H1 (cell line): ENCODE data around the gene SCN3B. TPM values are rescaled to one million over a fixed set of nuclear protein-coding genes. Genes with fewer than 3 reads are reported as not detected.
A peak's percentile ranks its signal among the peaks of the same experiment; 100 is the strongest.

Experiments
- CTCF ChIA-PET: fragments of 300-600 bp; sonication (Branson Sonifier 250); formaldehyde crosslinking; loops from one replicate; lab custom pipeline; 2021; ENCODE audit not compliant: partially characterized antibody; lab: Charles Lee
- POLR2A ChIA-PET: fragments of 300-600 bp; sonication (Branson Sonifier 250); formaldehyde crosslinking; loops from one replicate; lab custom pipeline; 2021; ENCODE audit warnings: inconsistent platforms; ENCODE audit not compliant: partially characterized antibody; lab: Charles Lee
- DNase-seq, 2 experiments: peaks; one replicate each; pipeline versions ENCODE4 v3.0.0 to v3.0.0-alpha.2; 2010 to 2022; ENCODE audit warnings: low spot score in 2 of 2, low read depth in 1 of 2, mixed read lengths in 1 of 2
- FAIRE-seq: peaks from 2 replicates; lab custom pipeline; 2011; peaks lifted over from hg19 to GRCh38; lab: Jason Lieb, UNC
- H2AFZ ChIP-seq: 2 replicates; pipeline ENCODE4 v1.8.1; 2012; ENCODE audit warnings: low read length, inconsistent platforms
- H2AK5ac ChIP-seq: 2 replicates; pipeline ENCODE4 v1.6.1; 2013; ENCODE audit warnings: low read depth, low read length
- H2BK120ac ChIP-seq: replicated peaks from 2 replicates; pipeline ENCODE3; 2013; ENCODE audit warnings: low read depth, low read length, inconsistent platforms
- H2BK12ac ChIP-seq: 2 replicates; pipeline ENCODE4 v1.6.1; 2013; ENCODE audit warnings: low read depth, low read length
- H2BK15ac ChIP-seq: 2 replicates; pipeline ENCODE4 v1.6.1; 2013; ENCODE audit warnings: low read length
- H2BK20ac ChIP-seq: 2 replicates; pipeline ENCODE4 v1.6.1; 2013; ENCODE audit warnings: low read length
- H2BK5ac ChIP-seq: 2 replicates; pipeline ENCODE4 v1.6.1; 2013; ENCODE audit warnings: low read depth, low read length
- H3K14ac ChIP-seq: 2 replicates; pipeline ENCODE4 v1.6.1; 2013; ENCODE audit warnings: inconsistent platforms; ENCODE audit not compliant: insufficient read length
- H3K18ac ChIP-seq: 2 replicates; pipeline ENCODE4 v1.6.1; 2013; ENCODE audit warnings: low read length; ENCODE audit errors: extremely low read depth
- H3K23ac ChIP-seq: 2 replicates; pipeline ENCODE4 v1.6.1; 2013; ENCODE audit warnings: inconsistent platforms; ENCODE audit not compliant: insufficient read length
- H3K23me2 ChIP-seq: 2 replicates; pipeline ENCODE4 v1.6.1; 2013; ENCODE audit warnings: low read depth, low read length
- H3K27ac ChIP-seq: 2 replicates; pipeline ENCODE4 v1.6.1; 2011; ENCODE audit warnings: low read depth, low read length, inconsistent platforms
- H3K27me3 ChIP-seq, 4 experiments: replicated peaks in 1 of 4; 1 replicate in 1 of 4; 2 replicates in 3 of 4; pipeline versions ENCODE4 v1.6.1 to v1.8.1; 2011 to 2013; ENCODE audit warnings: low read length in 3 of 4, mild to moderate bottlenecking in 3 of 4, inconsistent platforms in 2 of 4, mixed read lengths in 2 of 4, moderate library complexity in 1 of 4; ENCODE audit not compliant: control insufficient read depth in 3 of 4, insufficient read depth in 3 of 4; ENCODE audit errors: extremely low read depth in 1 of 4
- H3K36me3 ChIP-seq, 4 experiments: 2 replicates each; pipeline versions ENCODE4 v1.6.1 to v1.8.1; 2011 to 2013; ENCODE audit warnings: mild to moderate bottlenecking in 4 of 4, low read length in 3 of 4, moderate library complexity in 2 of 4, control low read depth in 1 of 4, inconsistent platforms in 1 of 4; ENCODE audit not compliant: insufficient read depth in 4 of 4, control insufficient read depth in 2 of 4
- H3K4ac ChIP-seq: replicated peaks from 2 replicates; pipeline ENCODE3; 2013; ENCODE audit warnings: low read length, low read depth, mixed read lengths, inconsistent platforms; ENCODE audit not compliant: insufficient read length
- H3K4me1 ChIP-seq, 4 experiments: replicated peaks in 1 of 4; 1 replicate in 1 of 4; 2 replicates in 3 of 4; pipeline versions ENCODE4 v1.6.1 to v1.8.1; 2011 to 2013; ENCODE audit warnings: low read length in 3 of 4, inconsistent platforms in 2 of 4, mixed read lengths in 1 of 4; ENCODE audit not compliant: insufficient read depth in 4 of 4, control insufficient read depth in 3 of 4
- H3K4me2 ChIP-seq, 2 experiments: 2 replicates each; pipeline versions ENCODE4 v1.6.1 to v1.8.1; 2011 to 2013; ENCODE audit warnings: low read depth in 2 of 2, low read length in 2 of 2, control low read depth in 1 of 2, inconsistent platforms in 1 of 2, mild to moderate bottlenecking in 1 of 2; ENCODE audit not compliant: insufficient read depth in 1 of 2
- H3K4me3 ChIP-seq, 4 experiments: fragments of 200-600, 300-600 bp in 1 of 4; sonication (generic), shearing (Covaris generic), sonication (Bioruptor Twin) in 1 of 4; 2 replicates each; pipeline versions ENCODE4 v1.5.1 to v1.8.1; 2011 to 2016; ENCODE audit warnings: low read length in 4 of 4, low read depth in 3 of 4, control low read depth in 2 of 4, inconsistent platforms in 2 of 4, mild to moderate bottlenecking in 2 of 4, mixed read lengths in 1 of 4, moderate library complexity in 1 of 4; ENCODE audit not compliant: insufficient read depth in 2 of 4; ENCODE audit errors: extremely low read depth in 1 of 4
- H3K56ac ChIP-seq: replicated peaks from 2 replicates; pipeline ENCODE3; 2013; ENCODE audit warnings: low read depth, mild to moderate bottlenecking, mixed read lengths, low read length, inconsistent platforms; ENCODE audit not compliant: insufficient read length
- H3K79me1 ChIP-seq: 2 replicates; pipeline ENCODE4 v1.6.1; 2013; ENCODE audit warnings: low read depth, low read length, control low read depth
- H3K79me2 ChIP-seq, 2 experiments: 2 replicates each; pipeline versions ENCODE4 v1.6.1 to v1.8.1; 2012 to 2013; ENCODE audit warnings: low read length in 2 of 2, mild to moderate bottlenecking in 2 of 2, inconsistent platforms in 1 of 2; ENCODE audit not compliant: insufficient read depth in 2 of 2, control insufficient read depth in 1 of 2
- H3K9ac ChIP-seq, 4 experiments: replicated peaks in 1 of 4; 1 replicate in 1 of 4; 2 replicates in 3 of 4; pipeline versions ENCODE4 v1.6.1 to v1.8.1; 2011 to 2013; ENCODE audit warnings: low read depth in 3 of 4, low read length in 3 of 4, control low read depth in 2 of 4, mild to moderate bottlenecking in 2 of 4, moderate library complexity in 2 of 4, inconsistent platforms in 1 of 4; ENCODE audit errors: extremely low read depth in 1 of 4
- H3K9me3 ChIP-seq, 2 experiments: 2 replicates each; pipeline versions ENCODE4 v1.6.1 to v1.8.1; 2012 to 2013; ENCODE audit warnings: mild to moderate bottlenecking in 2 of 2, moderate library complexity in 2 of 2, control low read depth in 1 of 2, inconsistent platforms in 1 of 2, low read depth in 1 of 2, low read length in 1 of 2, mixed read lengths in 1 of 2; ENCODE audit not compliant: insufficient read depth in 2 of 2
- H4K20me1 ChIP-seq, 2 experiments: replicated peaks in 1 of 2; 2 replicates each; pipeline versions ENCODE3 to v1.8.1; 2011 to 2013; ENCODE audit warnings: inconsistent platforms in 2 of 2, low read length in 2 of 2, mild to moderate bottlenecking in 1 of 2; ENCODE audit not compliant: insufficient read depth in 2 of 2, control insufficient read depth in 1 of 2
- H4K5ac ChIP-seq: 2 replicates; pipeline ENCODE4 v1.6.1; 2013; ENCODE audit warnings: low read length, low read depth, mixed read lengths, inconsistent platforms; ENCODE audit not compliant: insufficient read length
- H4K8ac ChIP-seq: 2 replicates; pipeline ENCODE4 v1.8.0; 2013; ENCODE audit warnings: mild to moderate bottlenecking, moderate library complexity, low read length, inconsistent platforms; ENCODE audit not compliant: insufficient read depth; ENCODE audit errors: extremely low read depth
- H4K91ac ChIP-seq: replicated peaks from 2 replicates; pipeline ENCODE3; 2013; ENCODE audit warnings: low read length, mixed read lengths, inconsistent platforms; ENCODE audit not compliant: insufficient read length
- CBX5 ChIP-seq: fragments of 300-800, 300-1000 bp; sonication (generic); IDR thresholded peaks from 2 replicates; pipeline ENCODE4 v1.7.1; 2016; ENCODE audit warnings: antibody characterized with exemption, low read length, low read depth
- E2F6 ChIP-seq: IDR thresholded peaks from 2 replicates; pipeline ENCODE4 v1.6.1; 2012; ENCODE audit warnings: inconsistent platforms
- KDM5A ChIP-seq: fragments of 200-600 bp; IDR thresholded peaks from 2 replicates; pipeline ENCODE4 v1.7.1; 2012; ENCODE audit warnings: mild to moderate bottlenecking, low read length, inconsistent platforms, mixed read lengths
- RXRA ChIP-seq: IDR thresholded peaks from 2 replicates; pipeline ENCODE4 v1.6.1; 2011; ENCODE audit warnings: low read depth, mild to moderate bottlenecking, low read length, moderate library complexity; ENCODE audit not compliant: insufficient read depth
- WGBS, 2 experiments: shearing (Covaris generic) in 1 of 2; methylation state at CpG; one replicate each; pipeline versions ENCODE4 v1.1.6 to v1.1.7; 2013 to 2015; ENCODE audit warnings: low lambda C conversion rate in 2 of 2, mixed read lengths in 2 of 2, inconsistent platforms in 1 of 2, low coverage in 1 of 2, missing lambda C conversion rate in 1 of 2; ENCODE audit not compliant: insufficient replicate concordance in 2 of 2, insufficient coverage in 1 of 2, insufficient read length in 1 of 2; ENCODE audit errors: extremely low coverage in 1 of 2, missing lambda C conversion rate in 1 of 2; 5-methylcytosine and 5-hydroxymethylcytosine counted together
- polyA plus RNA-seq, 7 experiments: library from polyadenylated mRNA; depleted of rRNA in 3 of 7; stranded (reverse) in 5 of 7; unstranded in 2 of 7; fragments of >200 nt in 5 of 7; fragments of 200-250 nt in 2 of 7; gene quantifications; 1 replicate in 5 of 7; 2 replicates in 1 of 7; 4 replicates in 1 of 7; pipeline versions ENCODE4 v1.2.1 to v1.2.3, GENCODE V29; 2011 to 2013; ENCODE audit warnings: missing spikeins in 2 of 7, mixed read lengths in 2 of 7
- total RNA-seq: library from RNA; stranded (reverse); fragmentation: NEBNext Ultra II Directional; extraction: Animal tissue kit (Norgen Biotek cat#: 25700); gene quantifications from 2 replicates; pipeline ENCODE4 v1.2.1, GENCODE V29; 2021

Gene SCN3B
- total and polyA plus RNA-seq, 2 of the 8 experiments (the other 6 are each of a cell fraction or from before 2014, with no cell fraction given): 0.67 to 1.1 TPM

- no peak overlapping the region for H3K23ac ChIP-seq
- H3K4me2 ChIP-seq: no peak overlapping the region
- no peak overlapping the region for H3K9ac ChIP-seq
- ChIA-PET CTCF (interaction anchor here (0.6 to 2.7 kb wide), 9 partner anchors 8 to 636 kb away, joined by 3 to 13 read pairs (median 3); no protein-coding TSS in a partner anchor), POLR2A (interaction anchor here (1.0 kb wide), 1 partner anchor 8 kb away, joined by 4 read pairs; no protein-coding TSS in a partner anchor)
- H3K4me1 ChIP-seq: peaks cover 0 to 9% (median under 1%) of the 10 kb centered on the region in 4 experiments; a peak in 4 of 7 replicates
- H3K27me3 ChIP-seq: no peaks in the 10 kb centered on the region; a peak in 1 of 7 replicates
- no peaks in the 10 kb centered on the region for H3K9me3 ChIP-seq
- H2AK5ac ChIP-seq: no peak overlapping the region
- peaks cover 0 to 7% of the 10 kb centered on the region in 2 experiments for H4K20me1 ChIP-seq
- H3K4ac ChIP-seq: no peak overlapping the region
- H2BK5ac ChIP-seq: peak overlapping the region; percentile 60; the same call in 1 of the 2 replicates
- WGBS, 2 experiments: 85% methylated on average over 7 of the region's 7 CpGs; no CpG with 5 or more reads in 1 of the 2 experiments
- H4K8ac ChIP-seq: no peak overlapping the region; the same call in 1 of the 2 replicates
- H4K5ac ChIP-seq: no peak overlapping the region
- H3K79me1 ChIP-seq: peaks cover 5% of the 10 kb centered on the region; the same call in 1 of the 2 replicates
- H2BK20ac ChIP-seq: no peak overlapping the region
- no peak overlapping the region for H3K14ac ChIP-seq
- DNase-seq: no peak
- no peak overlapping the region for H2BK120ac ChIP-seq
- no peaks in the 10 kb centered on the region for H3K79me2 ChIP-seq
- peaks cover 4% of the 10 kb centered on the region; the same call in 1 of the 2 replicates for H3K23me2 ChIP-seq
- H2AFZ ChIP-seq: no peak overlapping the region
- no peaks in the 10 kb centered on the region; a peak in 1 of 8 replicates for H3K36me3 ChIP-seq
- no peak overlapping the region for H3K18ac ChIP-seq
- H3K4me3 ChIP-seq: no peak overlapping the region
- no peak overlapping the region for H2BK12ac ChIP-seq
- no peak overlapping the region for H2BK15ac ChIP-seq
- no peak for FAIRE-seq
- H4K91ac ChIP-seq: no peak overlapping the region
- H3K56ac ChIP-seq: no peak overlapping the region
- no peak overlapping the region for H3K27ac ChIP-seq
- TF ChIP-seq E2F6 (no peak), RXRA (no peak), CBX5 (no peak), KDM5A (no peak)
Measured at GRCh38 chr11:123584737-123585136, 69.7 kb downstream of the SCN3B start.
